Neuronal stem cell (in vitro differentiated cells): ENCODE data around the gene KIF4A. TPM values are rescaled to one million over a fixed set of nuclear protein-coding genes. Genes with fewer than 3 reads are reported as not detected.
A peak's percentile ranks its signal among the peaks of the same experiment; 100 is the strongest.

Experiments used
- DNase-seq: peaks from one replicate; pipeline ENCODE4 v3.0.0-alpha.2; 2013; ENCODE audit warnings: low spot score
- H2AFZ ChIP-seq: one replicate; pipeline ENCODE4 v1.6.1; 2013; ENCODE audit warnings: mild to moderate bottlenecking, low read length, inconsistent platforms
- H2AK5ac ChIP-seq: 2 replicates; pipeline ENCODE4 v1.6.1; 2013; ENCODE audit warnings: low read depth, mild to moderate bottlenecking, inconsistent platforms, low read length, moderate library complexity, mixed read lengths
- H2BK120ac ChIP-seq: 2 replicates; pipeline ENCODE4 v1.6.1; 2013; ENCODE audit warnings: low read depth, mild to moderate bottlenecking, inconsistent platforms, low read length, moderate library complexity, mixed read lengths
- H2BK12ac ChIP-seq: one replicate; pipeline ENCODE4 v1.6.1; 2013; ENCODE audit warnings: low read length, inconsistent platforms
- H2BK15ac ChIP-seq: 2 replicates; pipeline ENCODE4 v1.6.1; 2013; ENCODE audit warnings: mild to moderate bottlenecking, low read length, inconsistent platforms, mixed read lengths
- H2BK5ac ChIP-seq: one replicate; pipeline ENCODE4 v1.6.1; 2013; ENCODE audit warnings: inconsistent platforms, mild to moderate bottlenecking, low read length, moderate library complexity
- H3K14ac ChIP-seq: one replicate; pipeline ENCODE4 v1.6.1; 2013; ENCODE audit warnings: low read length, inconsistent platforms
- H3K18ac ChIP-seq: 2 replicates; pipeline ENCODE4 v1.6.1; 2013; ENCODE audit warnings: low read length, inconsistent platforms
- H3K23ac ChIP-seq: 2 replicates; pipeline ENCODE4 v1.6.1; 2013; ENCODE audit warnings: low read depth, mild to moderate bottlenecking, mixed read lengths, low read length, inconsistent platforms; ENCODE audit not compliant: poor library complexity
- H3K27ac ChIP-seq: replicated peaks from 3 replicates; pipeline ENCODE4 v1.5.1; 2013; ENCODE audit warnings: low read length, inconsistent platforms
- H3K27me3 ChIP-seq, 3 experiments: 2 replicates each; pipeline ENCODE4 v1.6.1; 2013; ENCODE audit warnings: low read length in 3 of 3, mild to moderate bottlenecking in 2 of 3, inconsistent platforms in 1 of 3, low read depth in 1 of 3, mixed read lengths in 1 of 3, moderate library complexity in 1 of 3; ENCODE audit not compliant: control insufficient read depth in 3 of 3, insufficient read depth in 3 of 3
- H3K36me3 ChIP-seq, 2 donors: replicated peaks in 1 of 2; 2 replicates each; pipeline ENCODE4 v1.6.1; 2013; ENCODE audit warnings: low read length in 2 of 2; ENCODE audit not compliant: control insufficient read depth in 2 of 2, insufficient read depth in 2 of 2
- H3K4ac ChIP-seq: 2 replicates; pipeline ENCODE4 v1.6.1; 2013; ENCODE audit warnings: inconsistent platforms, mild to moderate bottlenecking, low read length, moderate library complexity
- H3K4me1 ChIP-seq, 2 donors: 1 replicate in 1 of 2; 2 replicates in 1 of 2; pipeline ENCODE4 v1.6.1; 2013; ENCODE audit warnings: low read length in 2 of 2, low read depth in 1 of 2; ENCODE audit not compliant: control insufficient read depth in 2 of 2, insufficient read depth in 1 of 2
- H3K4me2 ChIP-seq: one replicate; pipeline ENCODE4 v1.6.1; 2013; ENCODE audit warnings: mild to moderate bottlenecking, low read length, inconsistent platforms; ENCODE audit not compliant: insufficient read depth, poor library complexity, severe bottlenecking
- H3K4me3 ChIP-seq, 2 donors: 2 replicates each; pipeline ENCODE4 v1.5.1; 2013; ENCODE audit warnings: low read length in 2 of 2, mild to moderate bottlenecking in 2 of 2, inconsistent platforms in 1 of 2, moderate library complexity in 1 of 2
- H3K79me1 ChIP-seq: one replicate; pipeline ENCODE4 v1.6.1; 2013; ENCODE audit warnings: low read depth, mild to moderate bottlenecking, inconsistent platforms, low read length, moderate library complexity
- H3K9ac ChIP-seq: one replicate; pipeline ENCODE4 v1.6.1; 2013; ENCODE audit warnings: mild to moderate bottlenecking, low read depth, low read length, inconsistent platforms; ENCODE audit not compliant: poor library complexity
- H3K9me3 ChIP-seq, 2 donors: replicated peaks in 1 of 2; 2 replicates each; pipeline versions ENCODE3 to v1.6.1; 2013; ENCODE audit warnings: low read length in 2 of 2, mild to moderate bottlenecking in 2 of 2, inconsistent platforms in 1 of 2, low read depth in 1 of 2, mixed read lengths in 1 of 2, moderate library complexity in 1 of 2; ENCODE audit not compliant: control insufficient read depth in 2 of 2, insufficient read depth in 1 of 2
- H4K8ac ChIP-seq: one replicate; pipeline ENCODE4 v1.6.1; 2013; ENCODE audit warnings: low read depth, mild to moderate bottlenecking, inconsistent platforms, low read length, moderate library complexity
- H4K91ac ChIP-seq: one replicate; pipeline ENCODE4 v1.6.1; 2013; ENCODE audit warnings: low read length, low read depth, mild to moderate bottlenecking, inconsistent platforms; ENCODE audit not compliant: poor library complexity
- WGBS, 2 donors: extraction: QIAGEN DNeasy Blood & Tissue Kit; methylation state at CpG; one replicate each; pipeline ENCODE4 v1.1.7; 2013; ENCODE audit warnings: missing lambda C conversion rate in 2 of 2, mixed read lengths in 1 of 2; ENCODE audit not compliant: insufficient read length in 2 of 2, insufficient replicate concordance in 1 of 2; ENCODE audit errors: extremely low coverage in 2 of 2; 5-methylcytosine and 5-hydroxymethylcytosine counted together
- small RNA-seq: library from polyadenylated mRNA; stranded (forward); fragments of <200 nt; extraction: miRNeasy Mini kit (QIAGEN cat#:217004); gene quantifications from one replicate; pipeline ENCODE3, GENCODE V24; 2013; ENCODE audit not compliant: insufficient read depth

KIF4A gene

GRCh38 chrX:70468709-70469108 lies 178.8 kb downstream of the KIF4A start:
- Histone ChIP-seq H3K9me3 (peaks cover 0 to 4% of the 10 kb centered on the region in 2 donors), H2AK5ac (no peak overlapping the region), H3K79me1 (no peaks in the 10 kb centered on the region), H3K27ac (no peak overlapping the region), H3K14ac (no peak overlapping the region), H4K8ac (no peak overlapping the region), H3K36me3 (peaks cover 0 to 42% of the 10 kb centered on the region in 2 donors), H4K91ac (no peak overlapping the region), H3K27me3 (no peaks in the 10 kb centered on the region), H3K4me1 (no peaks in the 10 kb centered on the region), H2BK15ac (no peak overlapping the region), H3K23ac (no peak overlapping the region), H3K18ac (no peak overlapping the region), H3K4me2 (no peak overlapping the region), H2BK12ac (no peak overlapping the region), H3K9ac (no peak overlapping the region), H2AFZ (no peak overlapping the region), H2BK5ac (no peak overlapping the region), H2BK120ac (no peak overlapping the region), H3K4me3 (no peak overlapping the region), H3K4ac (no peak overlapping the region)
- no peak for DNase-seq
- WGBS, 2 donors = no CpG with 5 or more reads among the region's 1 CpG

Small RNA genes lying within 50 kb of the gene (small RNA-seq; reads per million reads assigned to genes)
- gene RNA5SP507 (not detected), gene RNU4-81P (not detected), gene RNY4P23 (14.2 reads per million, percentile 70 among the genes with 10 or more reads in this experiment)
